GM18907 (cell line): ENCODE data around the gene TTPAL.

Experiments used
- ATAC-seq: cut with Tn5 transposase; IDR thresholded peaks from one replicate; pipeline ENCODE4 v1.9.1; 2021; ENCODE audit warnings: mild to moderate bottlenecking, moderate library complexity; ENCODE audit not compliant: unreplicated experiment

Gene TTPAL

DNA sequence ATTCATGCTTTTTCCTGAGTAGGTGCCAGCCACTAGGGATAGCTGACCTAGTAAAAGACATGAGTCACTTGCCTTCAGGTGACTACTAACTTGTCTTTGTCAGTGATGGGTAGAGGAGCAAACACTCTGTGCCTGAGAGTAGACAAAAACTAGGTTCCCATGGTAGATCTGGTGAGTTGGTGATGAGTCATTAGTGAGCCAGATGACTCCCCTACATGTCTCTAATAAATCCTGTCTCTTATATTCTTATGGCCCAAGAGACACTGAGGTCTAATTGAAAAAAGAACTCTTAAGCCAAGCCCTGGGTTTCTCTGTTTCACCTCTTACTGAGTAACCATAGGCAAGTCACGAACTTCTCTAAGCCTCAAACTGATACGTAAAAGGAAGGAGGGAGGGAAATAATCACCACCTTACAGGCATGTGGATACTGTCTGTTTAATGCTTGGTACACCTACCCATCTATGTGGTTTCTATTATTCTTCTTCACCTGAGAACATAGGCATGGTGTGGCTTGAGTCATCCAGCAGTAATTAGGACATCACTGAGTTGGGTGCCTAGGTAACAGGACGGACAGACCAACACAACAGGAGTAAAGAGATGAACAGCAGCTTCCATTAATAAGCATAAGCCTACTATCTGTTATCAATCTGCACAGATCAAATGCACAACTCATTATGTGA lies 20.3 kb downstream of the TTPAL start:
- ATAC-seq: no peak

DNA sequence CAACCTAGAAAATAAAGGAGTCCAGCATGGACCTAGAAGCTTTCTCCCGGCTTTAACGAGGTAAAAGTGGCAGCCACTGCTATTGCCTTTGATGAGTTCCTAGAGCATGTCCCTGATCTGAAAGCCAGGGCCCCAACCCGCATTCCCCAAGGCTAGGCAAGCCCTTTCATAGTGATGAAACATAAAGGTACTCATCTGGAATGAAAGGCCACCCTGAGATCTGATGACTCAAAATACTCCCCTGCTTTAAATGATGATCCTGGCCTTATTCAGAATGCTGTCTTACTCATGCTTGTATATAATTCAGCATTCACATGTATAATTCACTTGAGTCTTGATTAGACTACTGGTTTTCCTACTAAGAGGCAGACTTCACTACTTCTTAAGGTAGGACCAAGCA lies 21.3 kb downstream of the TTPAL start:
- no peak for ATAC-seq

GRCh38 chr20:44497761-44498160 lies 22.1 kb downstream of the TTPAL start:
- ATAC-seq: no peak

DNA sequence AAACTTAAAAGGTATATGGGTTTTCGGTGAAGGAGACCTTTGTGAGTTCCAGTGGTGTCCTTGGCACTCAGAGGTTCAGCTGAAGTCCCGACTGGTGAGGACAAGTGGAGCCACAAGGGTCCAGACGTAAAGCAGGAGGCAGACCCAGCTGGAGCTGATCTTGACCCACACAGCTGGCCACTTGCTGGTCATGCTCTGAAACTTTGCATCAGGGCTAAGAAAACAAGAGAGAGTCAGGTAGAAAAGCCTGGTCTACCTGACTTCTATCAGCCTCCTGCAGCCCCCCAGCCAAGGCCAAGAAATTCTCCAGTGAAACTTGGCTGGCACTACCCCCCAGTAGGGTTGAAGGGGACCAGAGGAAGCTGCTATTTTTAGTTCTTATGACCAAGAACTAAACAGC lies 24.5 kb downstream of the TTPAL start:
- ATAC-seq: no peak

GRCh38 chr20:44501448-44501847 lies 25.8 kb downstream of the TTPAL start:
- ATAC-seq: no peak

- no peak for ATAC-seq
These were observed 27.3 kb downstream of the TTPAL start for GRCh38 chr20:44502968-44503367.

DNA sequence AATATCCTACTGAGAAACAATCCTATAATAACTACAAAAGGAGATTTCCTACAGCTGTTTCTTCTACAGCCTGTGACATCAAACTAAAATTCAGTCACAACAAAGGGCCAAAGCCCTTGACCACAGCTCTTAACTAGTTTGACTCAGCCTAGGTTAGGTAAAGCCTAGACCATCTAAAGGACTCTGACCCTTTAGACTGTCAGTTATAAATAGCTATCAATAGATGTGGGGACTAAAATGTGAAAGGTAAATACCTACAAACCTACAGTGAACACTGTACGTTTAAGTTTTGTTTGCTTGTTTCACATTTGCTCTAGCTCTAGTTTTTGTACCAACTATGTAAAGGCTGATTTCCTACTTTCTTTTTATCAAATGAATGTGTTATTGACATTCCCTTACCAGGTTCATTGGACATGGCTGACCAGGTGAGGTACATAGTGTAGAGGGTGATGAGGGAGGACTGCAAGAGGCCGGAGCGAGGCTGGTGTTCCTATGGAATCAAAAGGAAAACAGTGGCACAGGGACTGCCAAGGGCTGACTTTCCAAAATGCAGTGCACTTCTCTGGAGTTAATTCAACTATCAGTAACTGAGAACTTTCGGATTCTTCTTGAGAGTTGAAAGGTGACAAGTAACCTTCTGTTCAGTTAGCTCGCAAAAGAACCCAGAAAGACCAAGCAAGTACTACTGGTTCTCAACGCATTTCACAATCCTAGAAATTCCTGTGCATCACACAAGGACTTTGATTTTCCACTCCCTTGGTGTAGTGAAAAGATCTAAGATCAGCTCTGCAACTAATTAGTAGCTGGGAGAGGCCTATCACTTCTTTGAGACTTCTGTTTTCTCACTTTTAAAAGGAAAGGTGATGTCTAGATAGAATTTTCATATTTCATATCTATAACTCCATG lies 29.0 kb downstream of the TTPAL start:
- ATAC-seq: no peak

DNA sequence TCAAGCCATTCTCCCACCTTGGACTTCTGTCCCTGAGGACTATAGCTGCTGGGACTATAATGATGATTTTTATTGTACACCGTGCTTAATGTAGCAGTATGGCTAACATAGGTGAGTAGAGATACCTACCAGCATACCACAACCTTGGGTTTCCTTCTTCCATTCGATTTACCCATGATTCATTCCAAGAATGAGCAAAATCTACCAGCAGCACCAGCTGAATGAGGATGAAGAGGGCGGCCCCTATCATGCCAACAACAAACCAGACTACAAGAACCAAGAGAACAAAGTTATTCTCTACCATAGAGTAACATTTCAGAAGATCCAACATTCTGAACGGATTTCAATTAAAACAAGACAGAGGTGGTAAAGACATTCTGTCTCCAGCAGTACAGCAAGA lies 34.1 kb downstream of the TTPAL start:
- no peak for ATAC-seq

- ATAC-seq: no peak
These were observed 38.2 kb downstream of the TTPAL start for GRCh38 chr20:44513871-44514270.

GRCh38 chr20:44516491-44516890 lies 40.8 kb downstream of the TTPAL start:
- no peak for ATAC-seq

DNA sequence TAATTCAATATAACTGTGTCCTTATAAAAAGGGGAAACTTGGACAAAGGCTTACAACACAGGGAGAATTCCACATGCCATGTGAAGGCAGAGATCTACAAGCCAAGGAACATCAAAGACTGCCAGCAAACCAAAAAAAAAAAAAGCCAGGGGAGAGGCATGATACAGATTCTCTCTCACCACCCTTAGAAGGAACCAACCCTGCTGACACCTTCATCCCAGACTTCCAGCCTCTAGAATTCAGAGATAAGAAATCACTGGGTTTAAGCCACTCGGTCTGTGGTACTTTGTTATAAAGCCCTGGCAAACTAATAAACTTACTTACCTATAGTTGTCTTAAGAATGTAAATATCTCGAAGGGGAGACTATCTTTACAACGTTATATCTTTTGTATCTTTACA lies 41.8 kb downstream of the TTPAL start:
- ATAC-seq: no peak

- no peak for ATAC-seq
These were observed 42.6 kb downstream of the TTPAL start for GRCh38 chr20:44518248-44518647.

DNA sequence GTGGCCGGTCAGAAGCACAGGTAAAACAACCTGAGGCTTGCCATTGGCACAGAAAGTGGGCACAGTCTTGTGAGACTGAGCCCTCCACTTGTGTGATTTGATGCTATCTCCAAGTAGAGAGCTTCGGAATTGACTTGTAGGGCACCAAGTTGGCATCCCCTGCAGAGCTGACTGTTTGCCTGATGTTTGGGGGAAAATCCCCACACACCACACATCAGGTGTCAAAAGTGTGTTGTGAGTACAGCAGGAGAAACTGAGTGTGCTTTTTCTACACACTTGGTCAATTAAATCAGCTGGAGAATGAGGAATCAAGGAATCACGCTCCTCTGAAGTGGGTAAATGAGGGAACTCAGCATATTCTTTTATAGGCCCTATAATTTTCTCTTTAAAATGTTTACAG lies 45.2 kb downstream of the TTPAL start:
- ATAC-seq: no peak

- peak; percentile 95 for ATAC-seq
These were observed 46.1 kb downstream of the TTPAL start, which contains the start of gene SERINC3 for GRCh38 chr20:44521484-44522481. TSS of gene SERINC3 (minus strand) at chr20:44522070. CDS start at chr20:44521951, 119 bp downstream.

DNA sequence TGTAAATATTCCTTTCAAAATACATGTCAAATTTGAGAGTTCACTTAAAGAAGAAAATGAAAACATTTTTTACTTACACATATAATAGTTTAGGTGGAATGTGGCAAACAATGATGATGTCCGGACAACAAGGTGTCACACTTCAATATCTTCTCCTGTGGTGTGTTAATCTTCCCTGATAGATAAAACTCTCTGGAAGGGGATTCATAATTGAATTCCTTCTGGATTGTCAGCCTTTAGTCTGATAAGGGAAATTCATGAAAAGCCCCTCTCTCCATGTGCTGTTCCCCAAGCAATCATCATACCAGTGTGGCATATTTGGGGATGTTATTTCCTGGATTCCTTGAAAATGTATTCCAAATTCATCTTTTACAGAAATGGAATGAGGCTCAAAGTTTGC lies 47.2 kb downstream of the TTPAL start:
- ATAC-seq: no peak

- no peak for ATAC-seq
These were observed 48.1 kb downstream of the TTPAL start for GRCh38 chr20:44523746-44524145.

- ATAC-seq: no peak
These were observed 50.5 kb downstream of the TTPAL start for GRCh38 chr20:44526129-44526528.

DNA sequence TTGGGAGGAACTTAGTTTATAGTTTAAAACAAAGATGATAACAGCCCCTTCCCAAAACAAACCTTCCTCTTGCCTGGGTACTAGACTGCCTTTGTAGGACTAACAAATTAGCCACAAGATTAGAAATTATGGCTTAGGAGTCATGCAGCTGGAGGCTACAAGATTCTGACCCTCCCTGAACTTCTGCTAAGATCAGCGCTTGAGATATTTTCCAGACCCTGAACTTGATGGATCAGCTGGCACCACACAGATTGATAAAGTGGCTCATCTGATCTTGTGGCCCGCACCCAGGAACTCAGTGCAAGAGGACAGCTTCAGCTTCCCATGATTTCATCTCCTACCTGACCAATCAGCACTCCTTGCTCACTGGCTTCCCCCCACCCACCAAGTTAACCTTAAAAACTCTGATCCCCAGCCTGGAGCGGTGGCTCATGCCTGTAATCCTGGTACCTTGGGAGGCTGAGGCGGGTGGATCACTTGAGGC lies 52.1 kb downstream of the TTPAL start:
- no peak for ATAC-seq

DNA sequence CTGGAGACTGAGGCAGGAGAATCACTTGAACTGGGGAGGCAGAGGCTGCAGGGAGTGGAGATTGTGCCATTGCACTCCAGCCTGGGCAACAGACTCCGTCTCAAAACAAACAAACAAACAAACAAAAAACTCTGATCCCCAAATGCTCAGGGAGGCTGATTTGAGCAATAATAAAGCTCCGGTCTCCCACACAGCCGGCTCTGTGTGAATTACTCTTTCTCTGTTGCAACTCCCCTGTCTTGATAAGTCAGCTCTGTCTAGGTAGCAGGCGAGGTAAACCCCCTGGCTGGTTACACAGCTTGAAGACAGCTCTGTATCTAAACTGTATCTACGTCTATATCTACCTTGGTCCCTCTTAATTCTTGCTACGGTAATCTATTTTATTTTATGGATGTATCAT lies 52.6 kb downstream of the TTPAL start:
- ATAC-seq: no peak

DNA sequence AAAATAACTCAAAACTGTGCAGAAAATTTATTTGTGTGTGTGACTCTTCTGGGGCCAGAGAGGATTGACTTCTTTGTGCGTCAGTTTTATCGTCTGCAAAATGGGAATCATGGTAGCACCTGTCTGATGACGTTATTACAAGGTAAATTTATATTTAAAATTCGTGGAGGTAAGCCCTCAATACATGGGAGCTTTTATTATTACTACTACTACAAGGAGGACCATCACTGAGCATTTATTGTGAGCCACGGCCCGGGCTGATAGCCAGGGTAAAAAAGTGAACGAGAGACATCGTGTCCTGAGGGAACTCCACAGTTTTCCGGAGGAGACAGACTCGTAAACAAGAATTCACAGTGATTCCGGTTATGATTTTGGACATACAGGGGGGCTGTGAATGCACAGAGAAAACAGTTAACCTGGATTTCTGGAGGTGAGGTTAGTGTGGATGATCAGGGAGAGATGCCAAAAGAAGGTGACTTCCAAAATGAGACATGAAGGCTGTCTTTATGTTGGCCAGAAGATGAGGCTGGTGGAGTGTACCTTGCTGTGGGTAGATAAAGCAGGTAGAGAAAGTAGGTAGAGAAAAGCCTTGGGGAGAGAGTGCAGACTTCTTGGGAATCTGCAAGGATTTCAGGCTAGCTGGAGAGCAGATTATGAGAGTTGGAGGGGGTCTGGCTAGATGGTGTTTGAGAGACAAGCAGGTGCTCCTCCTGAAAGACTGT lies 56.7 kb downstream of the TTPAL start:
- ATAC-seq: no peak
